Ishikawa (cell line): ENCODE measurements around the gene STIM1.

Source experiments
- CEBPB ChIP-seq: IDR thresholded peaks from 2 replicates; pipeline ENCODE4 v1.6.1; 2012
- CREB1 ChIP-seq: IDR thresholded peaks from 2 replicates; pipeline ENCODE4 v1.6.1; 2012; ENCODE audit warnings: low read depth
- EGR1 ChIP-seq: IDR thresholded peaks from 2 replicates; pipeline ENCODE4 v1.6.1; 2012
- EP300 ChIP-seq: IDR thresholded peaks from 2 replicates; pipeline ENCODE4 v1.6.1; 2012; ENCODE audit warnings: borderline replicate concordance
- FOXM1 ChIP-seq: IDR thresholded peaks from 2 replicates; pipeline ENCODE4 v1.6.1; 2012; ENCODE audit warnings: low read depth, borderline replicate concordance
- MAX ChIP-seq: IDR thresholded peaks from 2 replicates; pipeline ENCODE4 v1.6.1; 2012
- NFIC ChIP-seq: IDR thresholded peaks from 2 replicates; pipeline ENCODE4 v1.6.1; 2012
- RAD21 ChIP-seq: IDR thresholded peaks from 2 replicates; pipeline ENCODE4 v1.6.1; 2012; ENCODE audit warnings: low read depth
- REST ChIP-seq: IDR thresholded peaks from 2 replicates; pipeline ENCODE4 v1.6.1; 2012; ENCODE audit warnings: low read depth, mild to moderate bottlenecking
- TAF1 ChIP-seq: IDR thresholded peaks from 2 replicates; pipeline ENCODE4 v1.6.1; 2012; ENCODE audit warnings: low read depth, mild to moderate bottlenecking
- TCF12 ChIP-seq: IDR thresholded peaks from 2 replicates; pipeline ENCODE4 v1.6.1; 2012; ENCODE audit warnings: low read depth
- TEAD4 ChIP-seq: IDR thresholded peaks from 2 replicates; pipeline ENCODE4 v1.6.1; 2012
- USF1 ChIP-seq: IDR thresholded peaks from 2 replicates; pipeline ENCODE4 v1.6.1; 2012
- YY1 ChIP-seq: IDR thresholded peaks from 2 replicates; pipeline ENCODE4 v1.6.1; 2012; ENCODE audit warnings: low read depth
- ZBTB7A ChIP-seq: IDR thresholded peaks from 2 replicates; pipeline ENCODE4 v1.6.1; 2012; ENCODE audit warnings: low read depth

The STIM1 gene

GRCh38 chr11:3876613-3877012 is 21.1 kb downstream of the STIM1 start:
- no peak for TF ChIP-seq TCF12
- no peak for TF ChIP-seq NFIC

- TF ChIP-seq EP300 (no peak), REST (no peak), YY1 (no peak), EGR1 (no peak), MAX (no peak), RAD21 (no peak), TCF12 (no peak), NFIC (no peak), TAF1 (no peak), FOXM1 (no peak), CEBPB (no peak), TEAD4 (no peak), CREB1 (no peak), USF1 (no peak), ZBTB7A (no peak)
Observed at GRCh38 chr11:3877364-3878257, 22.1 kb downstream of the STIM1 start.

GRCh38 chr11:3878258-3878584 is 22.8 kb downstream of the STIM1 start:
- TF ChIP-seq EP300, result no peak
- TF ChIP-seq TCF12, result no peak
- no peak for TF ChIP-seq TAF1

GRCh38 chr11:3879216-3879966 is 23.9 kb downstream of the STIM1 start:
- TF ChIP-seq NFIC (no peak), USF1 (no peak), TAF1 (no peak)

- no peak for TF ChIP-seq EGR1
- TF ChIP-seq CEBPB, result no peak
- TF ChIP-seq ZBTB7A, result no peak
- no peak for TF ChIP-seq FOXM1
- TF ChIP-seq CREB1, result no peak
- no peak for TF ChIP-seq YY1
- no peak for TF ChIP-seq REST
- TF ChIP-seq TAF1, result no peak
- TF ChIP-seq USF1, result no peak
- no peak for TF ChIP-seq MAX
- no peak for TF ChIP-seq EP300
- TF ChIP-seq RAD21, result no peak
- TF ChIP-seq NFIC, result no peak
- TF ChIP-seq TCF12, result no peak
- TF ChIP-seq TEAD4, result no peak
Observed at GRCh38 chr11:3879967-3880542, 24.6 kb downstream of the STIM1 start.
